ENCODE data around the gene PXDC1. TPM values are rescaled to one million over a fixed set of nuclear protein-coding genes. Genes with fewer than 3 reads are reported as not detected.

Gene PXDC1
- total and polyA plus RNA-seq, 7 donors, result 9.8 to 32.0 (median 22.5) TPM

DNA sequence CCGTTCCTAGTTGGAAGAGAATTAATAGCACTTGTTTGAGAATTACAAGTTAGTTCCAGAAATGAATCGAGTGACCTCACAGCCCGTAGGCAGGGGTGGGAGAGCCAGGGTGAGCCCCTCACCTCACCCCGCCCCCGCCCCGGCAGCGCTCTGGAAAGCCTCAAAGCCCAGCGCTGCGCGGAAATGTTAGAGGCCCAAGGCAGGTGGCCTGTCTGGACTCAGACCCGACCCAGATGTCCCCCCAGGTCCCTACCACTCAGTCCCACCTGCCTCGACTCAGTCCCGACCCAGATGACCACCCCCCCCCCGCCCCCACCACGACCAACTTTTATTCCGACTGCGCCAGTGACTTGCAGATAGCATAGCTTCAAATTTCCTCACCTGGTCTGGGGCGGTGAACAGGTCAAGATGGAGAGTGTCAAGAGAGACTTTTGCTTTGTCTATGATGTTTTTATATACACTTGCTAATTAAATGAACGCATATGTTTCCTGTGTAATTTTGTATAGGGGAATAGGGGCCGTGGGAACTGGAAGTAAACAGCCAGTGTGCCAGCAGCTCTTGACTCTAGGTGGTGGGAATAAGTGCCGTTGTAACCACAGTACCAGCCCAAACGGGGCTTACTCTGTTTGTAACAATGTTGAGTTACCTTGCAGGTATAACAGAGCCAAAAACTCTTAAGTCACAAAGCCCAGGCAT, 1.2 kb upstream of the PXDC1 start:
- intact Hi-C loops (cut with DNase I), result loop anchor here (5.0 kb wide), 3 partner anchors 55 to 75 kb away; no protein-coding TSS in a partner anchor
- H3K36me3 ChIP-seq (ENCODE audit: insufficient read depth in 1 of 2, low read depth in 1 of 2), result no peaks in the 10 kb centered on the region
- H3K4me3 ChIP-seq, result peak overlapping the region; percentile 72
- ATAC-seq, result no peak
- H3K27ac ChIP-seq, result peak overlapping the region; percentile 91
- H3K4me1 ChIP-seq, result peaks cover 22% of the 10 kb centered on the region
- no peak for TF ChIP-seq CTCF (IDR thresholded peaks at IDR 0.05)
- DNase-seq, result no peak
- WGBS, 3 donors, result 42 to 60% (median 55%) methylated on average over 18 to 22 of the region's 22 CpGs
- no peaks in the 10 kb centered on the region for H3K27me3 ChIP-seq (ENCODE audit: insufficient read depth in 3 of 3, low read length in 2 of 3)
- H3K9me3 ChIP-seq, result no peaks in the 10 kb centered on the region

GRCh38 chr6:3751730-3752530, 417 bp upstream of the PXDC1 start:
- Histone ChIP-seq H3K27me3 (ENCODE audit: insufficient read depth in 3 of 3, low read length in 2 of 3) (no peaks in the 10 kb centered on the region), H3K4me1 (peaks cover 29% of the 10 kb centered on the region), H3K27ac (peak overlapping the region; percentile 91), H3K36me3 (ENCODE audit: insufficient read depth in 1 of 2, low read depth in 1 of 2) (no peaks in the 10 kb centered on the region), H3K9me3 (no peaks in the 10 kb centered on the region), H3K4me3 (peak overlapping the region; percentile 72)
- 2 to 5% (median 2%) methylated on average over 51 to 104 of the region's 104 CpGs for WGBS, 3 donors
- ATAC-seq, result peak; percentile 73 to 75 (median 74)
- peak; percentile 92 to 94 for DNase-seq
- intact Hi-C loops (cut with DNase I), result loop anchor here (5.0 kb wide), 3 partner anchors 55 to 75 kb away; no protein-coding TSS in a partner anchor
- TF ChIP-seq CTCF (IDR thresholded peaks at IDR 0.05), result peak; percentile 32

DNA sequence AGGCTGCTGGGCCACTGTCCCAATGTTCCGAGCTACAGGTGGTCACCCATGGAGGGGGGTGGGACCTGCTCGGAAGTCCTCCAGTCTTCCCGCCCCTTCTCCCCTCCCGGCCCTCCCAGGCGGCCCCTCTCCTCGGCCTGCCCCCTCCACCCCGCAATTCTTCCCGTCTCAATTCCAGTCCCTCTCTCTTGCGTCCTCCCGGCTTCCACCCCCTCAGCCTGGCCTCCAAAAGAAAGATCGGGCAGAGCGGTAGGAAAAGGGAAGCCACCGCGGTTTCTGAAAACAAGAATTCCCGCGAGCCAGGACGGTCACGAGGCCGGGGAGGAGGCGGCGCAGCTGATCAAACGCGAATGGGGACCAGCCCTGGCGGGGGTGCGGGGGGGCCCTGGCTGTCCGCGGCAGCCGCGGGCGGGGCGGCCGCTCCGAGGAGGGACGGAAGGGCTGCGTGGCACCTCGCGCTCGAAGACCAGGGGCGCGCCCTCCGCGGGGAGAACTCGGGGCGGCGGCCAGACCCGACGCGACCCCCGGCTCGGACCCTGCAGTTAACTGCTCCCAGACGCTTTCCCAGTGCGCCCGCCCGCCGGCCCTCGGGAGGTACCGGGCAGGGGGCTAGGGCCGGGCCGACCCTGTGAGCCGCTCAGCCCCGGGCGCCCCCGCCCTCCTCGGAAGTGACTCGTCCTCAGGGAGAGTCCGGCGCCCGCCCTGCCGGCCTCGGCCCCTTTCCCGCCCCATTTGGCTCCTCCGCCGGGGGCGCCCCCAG, 1.0 kb downstream of the PXDC1 start:
- peaks cover 44% of the 10 kb centered on the region for H3K4me1 ChIP-seq
- intact Hi-C loops (cut with DNase I), result loop anchor here (5.0 kb wide), 3 partner anchors 57 to 77 kb away; no protein-coding TSS in a partner anchor
- 8 to 14% (median 11%) methylated on average over 40 to 74 of the region's 74 CpGs for WGBS, 3 donors

More for the DNA sequence above, 1.0 kb downstream of the PXDC1 start:
- no peaks in the 10 kb centered on the region for H3K9me3 ChIP-seq
- ATAC-seq (peak; percentile 23 to 56 (median 38)), DNase-seq (peak; percentile 89 to 92)
- H3K4me3 ChIP-seq, result peak overlapping the region; percentile 72
- no peaks in the 10 kb centered on the region for H3K27me3 ChIP-seq (ENCODE audit: insufficient read depth in 3 of 3, low read length in 2 of 3)
- H3K36me3 ChIP-seq (ENCODE audit: insufficient read depth in 1 of 2, low read depth in 1 of 2), result no peaks in the 10 kb centered on the region
- H3K27ac ChIP-seq, result peak overlapping the region; percentile 91
- no peak for TF ChIP-seq CTCF (IDR thresholded peaks at IDR 0.05)
